Right ventricle myocardium superior (tissue), 1 donor: ENCODE results near the gene IER3. TPM values are rescaled to one million over a fixed set of nuclear protein-coding genes. Genes with fewer than 3 reads are reported as not detected.

Source experiments
- ATAC-seq: fragments of 200-7000 bp; cut with Tn5 transposase; one replicate; pipeline ENCODE4 v1.9.1; 2020; ENCODE audit warnings: mild to moderate bottlenecking; ENCODE audit not compliant: poor library complexity
- DNase-seq: peaks from one replicate; pipeline ENCODE4 v3.0.0-alpha.2; 2020
- intact Hi-C: fragments of 100-400 bp; cut with DNase I; formaldehyde crosslinking; loops from one replicate; pipeline ENCODE4 v1.11.2; 2022
- total RNA-seq: library from RNA; stranded (reverse); fragmentation: NEBNext Ultra II Directional; extraction: Animal tissue kit (Norgen Biotek cat#: 25700); gene quantifications from one replicate; pipeline ENCODE4 v1.2.1, GENCODE V29; 2021
- donor health status: DM: no; HTN: yes; CAD: no; lungs with severe emphysema.

Gene IER3
- total RNA-seq, 1 donor from 2014 or later: 11.4 TPM

GRCh38 chr6:30752157-30752927, 8.0 kb upstream of the IER3 start:
- ATAC-seq (peak; percentile 93), DNase-seq (peak; percentile 94)
- intact Hi-C loops: no loop called here

- no peak for ATAC-seq
- no peak for DNase-seq
- intact Hi-C loops: no loop called here
These were observed 6.0 kb upstream of the IER3 start for GRCh38 chr6:30750379-30750668.

- ATAC-seq (no peak), DNase-seq (no peak)
- intact Hi-C loops: loop anchor here (10.0 kb wide), 1 partner anchor 335 kb away; no protein-coding TSS in a partner anchor
These were observed 5.4 kb upstream of the IER3 start for GRCh38 chr6:30749554-30750378.

GRCh38 chr6:30748851-30749540, 4.6 kb upstream of the IER3 start:
- DNase-seq: no peak
- intact Hi-C loops: loop anchor here (10.0 kb wide), 1 partner anchor 336 kb away; no protein-coding TSS in a partner anchor

GRCh38 chr6:30747902-30748769, 3.8 kb upstream of the IER3 start:
- intact Hi-C loops: loop anchor here (10.0 kb wide), 1 partner anchor 337 kb away; no protein-coding TSS in a partner anchor
- no peak for DNase-seq
- ATAC-seq: no peak

More at GRCh38 chr6:30748851-30749540, 4.6 kb upstream of the IER3 start:
- no peak for ATAC-seq

- intact Hi-C loops: loop anchor here (10.0 kb wide), 1 partner anchor 338 kb away; no protein-coding TSS in a partner anchor
- ATAC-seq (no peak), DNase-seq (no peak)
These were observed 2.9 kb upstream of the IER3 start for GRCh38 chr6:30747300-30747687.

GRCh38 chr6:30743099-30744053, 971 bp downstream of the IER3 start:
- intact Hi-C loops: loop anchor here (5.0 to 10.0 kb wide), 3 partner anchors 79 to 341 kb away; partner anchors contain the start of gene DDR1
- ATAC-seq (peak; percentile 30), DNase-seq (peak; percentile 64)

- DNase-seq: peak; percentile 99
- intact Hi-C loops: loop anchor here (5.0 to 10.0 kb wide), 3 partner anchors 80 to 342 kb away; partner anchors contain the start of gene DDR1
- ATAC-seq: peak; percentile 92
These were observed 1.8 kb downstream of the IER3 start, which contains the start of gene FLOT1 for GRCh38 chr6:30742316-30743098. Gene FLOT1, minus strand, starts transcription at chr6:30742687. Its CDS starts 498 bp downstream, at chr6:30742189.

- DNase-seq (no peak), ATAC-seq (peak; percentile 23)
- intact Hi-C loops: loop anchor here (5.0 to 10.0 kb wide), 3 partner anchors 80 to 343 kb away; partner anchors contain the start of gene DDR1
These were observed 2.5 kb downstream of the IER3 start for GRCh38 chr6:30741789-30742315.

GRCh38 chr6:30741063-30741779, 3.1 kb downstream of the IER3 start:
- intact Hi-C loops: loop anchor here (5.0 to 10.0 kb wide), 3 partner anchors 81 to 344 kb away; partner anchors contain the start of gene DDR1
- no peak for ATAC-seq
- DNase-seq: no peak

- ATAC-seq (no peak), DNase-seq (no peak)
- intact Hi-C loops: loop anchor here (5.0 to 10.0 kb wide), 3 partner anchors 82 to 344 kb away; partner anchors contain the start of gene DDR1
These were observed 3.8 kb downstream of the IER3 start for GRCh38 chr6:30740540-30740870.

GRCh38 chr6:30738532-30738931, 5.8 kb downstream of the IER3 start:
- ATAC-seq (no peak), DNase-seq (no peak)
- intact Hi-C loops: no loop called here

GRCh38 chr6:30735668-30736314, 8.6 kb downstream of the IER3 start:
- no peak for DNase-seq
- no peak for ATAC-seq
- intact Hi-C loops: no loop called here

GRCh38 chr6:30732237-30732943, 12.0 kb downstream of the IER3 start:
- DNase-seq: no peak
- intact Hi-C loops: no loop called here
- ATAC-seq: no peak
